ENCODE results near the gene MSLN. TPM values are rescaled to one million over a fixed set of nuclear protein-coding genes. Genes with fewer than 3 reads are reported as not detected.

Gene MSLN
- total and polyA plus RNA-seq, 2 of the 13 experiments (the other 11 are each of a cell fraction or from before 2014, with no cell fraction given), result 2.0 to 2.3 TPM

GRCh38 chr16:798666-799065 lies 38.1 kb downstream of the MSLN start:
- H3K27ac ChIP-seq (ENCODE audit: extremely low read length, insufficient read depth, low read length), result no peak overlapping the region
- no peak overlapping the region for H2AFZ ChIP-seq (ENCODE audit: low read length)
- ATAC-seq (no peak), FAIRE-seq (no peak), DNase-seq (ENCODE audit: low spot score) (no peak)
- no peaks in the 10 kb centered on the region for H3K79me2 ChIP-seq (ENCODE audit: insufficient read depth, low read length)
- in situ Hi-C loops (cut with HindIII; ENCODE audit: extremely low pct_ligation_motif_present, low pct_unique_long_range_greater_than_20kb) (no loop called here), intact Hi-C loops (cut with micrococcal nuclease; ENCODE audit: unreplicated experiment) (no loop called here)
- H3K9me3 ChIP-seq (ENCODE audit: low read length), result no peaks in the 10 kb centered on the region
- ChIA-PET CTCF (ENCODE audit: low intra/inter-chr PET ratio, low total read pairs) (no interaction called here), POLR2A (no interaction called here)
- 91% methylated on average over 19 of the region's 19 CpGs for WGBS (ENCODE audit: low lambda C conversion rate)
- TF ChIP-seq GZF1 (CRISPR knock-in tag; IDR thresholded peaks at IDR 0.05) (no peak), NAIF1 (CRISPR knock-in tag; IDR thresholded peaks at IDR 0.05; ENCODE audit: borderline replicate concordance) (no peak), SYNCRIP (IDR thresholded peaks at IDR 0.05; ENCODE audit: insufficient read depth, low read depth, low read length) (no peak), GATAD2A (CRISPR knock-in tag; IDR thresholded peaks at IDR 0.05) (no peak), ZMAT3 (CRISPR knock-in tag; conservative IDR thresholded peaks at IDR 0.05) (no peak), RFX5 (IDR thresholded peaks at IDR 0.05; ENCODE audit: low read depth, low read length) (no peak)
- H4K20me1 ChIP-seq (ENCODE audit: insufficient read depth, low read length), result no peaks in the 10 kb centered on the region
- H3K9ac ChIP-seq (ENCODE audit: insufficient read depth, low read depth, low read length), result no peak overlapping the region
- H3K4me3 ChIP-seq (replicated peaks in 1 of 3; ENCODE audit: insufficient read depth in 1 of 3, low read depth in 2 of 3, low read length in 3 of 3), result no peak overlapping the region
- no peak overlapping the region for H3K4me2 ChIP-seq (ENCODE audit: low read depth, low read length)
- no peaks in the 10 kb centered on the region for H3K4me1 ChIP-seq (ENCODE audit: insufficient read depth, low read length)
- H3K27me3 ChIP-seq (ENCODE audit: control insufficient read depth in 1 of 2, insufficient read depth in 2 of 2, low read length in 2 of 2), result peaks cover 15 to 30% of the 10 kb centered on the region in 2 experiments
- 0 out of 5 replicates have a peak, but pooled peaks cover 1 to 2% of the 10 kb centered on the region in 2 experiments for H3K36me3 ChIP-seq (replicated peaks in 1 of 2; ENCODE audit: control insufficient read depth in 1 of 2, insufficient read depth in 2 of 2, low read length in 2 of 2)
- BruUV-seq (replicated peaks), result no TSS peak

DNA sequence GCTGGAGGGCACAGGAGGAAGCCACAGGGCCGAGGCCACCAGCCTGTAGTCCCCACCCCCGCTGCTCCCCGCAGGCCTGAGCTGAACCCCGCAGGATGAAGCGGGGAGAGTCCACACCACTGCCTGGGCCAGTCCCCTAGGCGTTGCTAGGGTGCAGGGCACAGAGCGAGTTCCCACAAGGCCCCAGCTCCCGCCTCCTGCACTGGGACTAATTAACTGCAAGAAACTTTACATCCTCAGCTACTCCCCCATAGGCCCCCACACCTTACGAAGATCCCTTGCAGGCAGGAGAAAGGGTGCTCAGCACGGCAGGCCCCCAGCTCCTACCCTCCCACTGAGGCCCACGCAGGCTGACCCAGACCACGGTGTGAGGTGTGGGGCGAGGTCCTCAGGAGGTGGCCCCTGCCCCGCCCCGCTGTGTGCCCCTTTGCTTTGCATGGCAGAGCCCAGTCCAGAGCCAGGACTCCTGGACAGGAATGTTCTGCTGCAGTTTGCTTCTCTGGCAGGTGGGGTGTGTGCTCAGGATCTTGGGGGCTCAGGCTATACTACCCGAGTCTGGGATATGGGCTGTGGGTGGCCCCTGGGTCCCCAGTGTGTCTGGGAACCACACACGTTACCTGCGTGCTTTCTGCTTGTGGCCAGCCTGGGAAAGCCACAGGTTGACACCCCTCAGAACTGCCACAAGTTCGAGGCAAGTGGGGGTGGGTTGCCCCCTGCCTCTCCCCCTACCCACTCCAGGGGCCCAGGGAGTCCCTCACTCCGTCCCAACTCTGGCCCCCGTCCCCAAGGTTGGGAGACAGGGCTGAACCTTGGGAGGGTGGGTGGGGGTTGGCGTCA lies 38.8 kb downstream of the MSLN start:
- H4K20me1 ChIP-seq (ENCODE audit: insufficient read depth, low read length), result no peaks in the 10 kb centered on the region
- in situ Hi-C loops (cut with HindIII; ENCODE audit: extremely low pct_ligation_motif_present, low pct_unique_long_range_greater_than_20kb), result no loop called here
- H3K4me3 ChIP-seq (replicated peaks in 1 of 3; ENCODE audit: insufficient read depth in 1 of 3, low read depth in 2 of 3, low read length in 3 of 3), result no peak overlapping the region
- no TSS peak for BruUV-seq (replicated peaks)
- intact Hi-C loops (cut with micrococcal nuclease; ENCODE audit: unreplicated experiment), result no loop called here
- no peak overlapping the region for H3K9ac ChIP-seq (ENCODE audit: insufficient read depth, low read depth, low read length)
- no peaks in the 10 kb centered on the region for H3K79me2 ChIP-seq (ENCODE audit: insufficient read depth, low read length)
- CTCF ChIA-PET (ENCODE audit: low intra/inter-chr PET ratio, low total read pairs), result no interaction called here
- 78% methylated on average over 12 of the region's 22 CpGs for WGBS (ENCODE audit: low lambda C conversion rate)
- H3K27me3 ChIP-seq (ENCODE audit: control insufficient read depth in 1 of 2, insufficient read depth in 2 of 2, low read length in 2 of 2), result peaks cover 15 to 36% of the 10 kb centered on the region in 2 experiments
- ATAC-seq (no peak), FAIRE-seq (no peak), DNase-seq (ENCODE audit: low spot score) (no peak)
- POLR2A ChIA-PET, result no interaction called here
- H3K4me2 ChIP-seq (ENCODE audit: low read depth, low read length), result no peak overlapping the region
- H2AFZ ChIP-seq (ENCODE audit: low read length), result no peak overlapping the region
- H3K9me3 ChIP-seq (ENCODE audit: low read length), result no peaks in the 10 kb centered on the region
- H3K36me3 ChIP-seq (replicated peaks in 1 of 2; ENCODE audit: control insufficient read depth in 1 of 2, insufficient read depth in 2 of 2, low read length in 2 of 2), result 0 out of 5 replicates have a peak, but pooled peaks cover 1 to 2% of the 10 kb centered on the region in 2 experiments
- no peaks in the 10 kb centered on the region for H3K4me1 ChIP-seq (ENCODE audit: insufficient read depth, low read length)
- H3K27ac ChIP-seq (ENCODE audit: extremely low read length, insufficient read depth, low read length), result no peak overlapping the region
- TF ChIP-seq ARID4A (CRISPR knock-in tag; IDR thresholded peaks at IDR 0.05; ENCODE audit: borderline replicate concordance), result no peak
- no peak for TF ChIP-seq KDM5B (CRISPR knock-in tag; IDR thresholded peaks at IDR 0.05; ENCODE audit: borderline replicate concordance)
- TF ChIP-seq ZBTB7B (CRISPR knock-in tag; IDR thresholded peaks at IDR 0.05), result no peak
- no peak for TF ChIP-seq SRSF1 (optimal IDR thresholded peaks at IDR 0.05; ENCODE audit: low read depth, low read length)
- no peak for TF ChIP-seq ZNF256 (CRISPR knock-in tag; conservative IDR thresholded peaks at IDR 0.05)
- TF ChIP-seq PBX2 (CRISPR knock-in tag; IDR thresholded peaks at IDR 0.05), result no peak

Data from HepG2 (cell line).